Measurements from ENCODE around the gene TNRC18.
"Not testable (repeated sequence)": the region's sequence is repeated elsewhere in the genome, so short reads cannot be mapped to it uniquely, and the experiment has no call there.

The TNRC18 gene

DNA sequence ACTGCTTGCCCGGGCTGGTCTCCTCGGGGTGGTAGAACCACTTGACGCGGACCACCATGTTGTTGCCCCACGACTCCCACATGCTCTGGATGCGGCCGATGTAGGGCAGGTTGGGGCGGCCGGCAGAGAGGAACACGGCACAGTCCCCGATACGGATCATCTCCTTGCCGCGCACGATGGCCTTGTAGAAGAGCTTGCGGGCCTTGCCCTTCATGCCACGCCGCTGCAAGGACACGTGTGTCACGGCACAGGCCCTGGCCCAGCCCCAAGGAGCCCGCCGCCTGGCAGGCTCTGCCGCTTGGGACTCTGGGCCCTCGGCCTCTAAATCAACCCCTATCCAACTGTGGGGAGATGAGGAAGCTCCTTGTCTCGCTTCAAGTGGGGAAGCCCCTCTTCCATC, 114.5 kb downstream of the TNRC18 start:
- H3K4me3 ChIP-seq (ENCODE audit: low read depth, low read length): no peak overlapping the region
- no peak for DNase-seq (ENCODE audit: low read depth)
- TF ChIP-seq, protein P1, sequence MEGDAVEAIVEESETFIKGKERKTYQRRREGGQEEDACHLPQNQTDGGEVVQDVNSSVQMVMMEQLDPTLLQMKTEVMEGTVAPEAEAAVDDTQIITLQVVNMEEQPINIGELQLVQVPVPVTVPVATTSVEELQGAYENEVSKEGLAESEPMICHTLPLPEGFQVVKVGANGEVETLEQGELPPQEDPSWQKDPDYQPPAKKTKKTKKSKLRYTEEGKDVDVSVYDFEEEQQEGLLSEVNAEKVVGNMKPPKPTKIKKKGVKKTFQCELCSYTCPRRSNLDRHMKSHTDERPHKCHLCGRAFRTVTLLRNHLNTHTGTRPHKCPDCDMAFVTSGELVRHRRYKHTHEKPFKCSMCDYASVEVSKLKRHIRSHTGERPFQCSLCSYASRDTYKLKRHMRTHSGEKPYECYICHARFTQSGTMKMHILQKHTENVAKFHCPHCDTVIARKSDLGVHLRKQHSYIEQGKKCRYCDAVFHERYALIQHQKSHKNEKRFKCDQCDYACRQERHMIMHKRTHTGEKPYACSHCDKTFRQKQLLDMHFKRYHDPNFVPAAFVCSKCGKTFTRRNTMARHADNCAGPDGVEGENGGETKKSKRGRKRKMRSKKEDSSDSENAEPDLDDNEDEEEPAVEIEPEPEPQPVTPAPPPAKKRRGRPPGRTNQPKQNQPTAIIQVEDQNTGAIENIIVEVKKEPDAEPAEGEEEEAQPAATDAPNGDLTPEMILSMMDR (IDR thresholded peaks at IDR 0.05; ENCODE audit: insufficient read depth, low read depth, low read length, missing control alignments): no peak

DNA sequence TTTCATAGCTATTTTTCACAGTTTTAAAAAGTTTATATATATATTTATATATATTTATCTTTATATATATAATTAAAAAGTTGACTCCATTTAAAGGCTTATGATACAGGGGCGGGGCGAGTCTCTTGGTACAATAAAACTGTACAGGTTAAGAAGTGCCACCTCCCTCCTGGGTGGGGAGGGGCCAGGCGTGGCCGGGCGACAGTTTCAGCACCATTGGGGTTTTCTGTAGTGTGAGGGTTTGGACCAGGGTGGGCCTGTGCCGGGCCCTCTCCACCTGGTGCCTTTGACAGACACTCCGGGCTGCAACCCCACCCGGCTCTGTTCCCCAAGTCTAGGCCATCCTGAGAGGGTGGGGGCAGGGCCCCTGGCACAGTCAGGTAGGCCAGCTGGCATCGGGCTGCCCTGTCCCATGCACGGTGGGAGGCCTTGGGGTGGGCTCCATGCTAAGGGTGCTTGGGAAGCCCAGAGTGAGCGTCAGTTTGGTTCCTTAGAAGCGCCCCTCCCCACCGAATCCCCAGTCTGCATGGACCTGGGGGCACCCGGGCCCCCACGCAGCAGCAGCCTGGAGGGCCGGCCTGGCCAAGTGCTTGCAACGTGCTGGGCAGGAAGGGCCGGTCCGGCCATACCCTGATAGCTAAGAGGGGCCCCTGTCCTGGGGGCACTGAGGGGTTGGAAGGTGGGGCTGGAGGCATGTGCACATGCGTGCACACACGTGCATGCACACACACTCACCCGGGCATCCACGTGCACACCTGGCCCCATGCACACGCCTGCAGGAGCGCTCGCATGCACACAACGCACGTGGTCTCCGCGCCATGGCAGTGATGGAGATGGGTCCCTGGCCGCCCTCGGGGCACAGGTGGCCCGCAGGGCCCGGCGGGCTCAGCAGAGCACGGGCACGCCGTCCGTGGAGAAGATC, 116.2 kb downstream of the TNRC18 start:
- H3K4me3 ChIP-seq (ENCODE audit: low read depth, low read length): not testable (repeated sequence)

DNA sequence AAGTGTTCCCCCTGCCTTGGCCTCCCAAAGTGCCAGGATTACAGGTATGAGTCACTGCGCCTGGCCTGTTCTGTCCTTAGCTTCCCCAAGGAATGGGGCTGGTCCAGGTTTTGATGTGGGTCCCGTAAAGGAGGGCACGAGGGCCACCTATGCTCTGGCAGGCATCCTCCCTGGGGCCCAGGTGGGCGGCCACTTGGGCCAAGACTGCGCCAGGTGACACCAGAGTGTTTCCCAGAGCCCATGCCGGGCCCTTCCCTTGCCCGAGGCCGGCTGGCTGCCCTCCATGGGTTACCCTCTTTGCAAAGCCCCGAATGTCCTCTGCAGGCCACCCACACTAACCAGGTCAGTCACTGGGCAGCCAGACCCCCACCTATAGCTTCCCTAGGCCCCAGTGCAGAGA, 118.6 kb downstream of the TNRC18 start:
- not testable (repeated sequence) for H3K4me3 ChIP-seq (ENCODE audit: low read depth, low read length); DNase-seq (ENCODE audit: low read depth)

More for the DNA sequence above, 116.2 kb downstream of the TNRC18 start:
- DNase-seq (ENCODE audit: low read depth): not testable (repeated sequence)

DNA sequence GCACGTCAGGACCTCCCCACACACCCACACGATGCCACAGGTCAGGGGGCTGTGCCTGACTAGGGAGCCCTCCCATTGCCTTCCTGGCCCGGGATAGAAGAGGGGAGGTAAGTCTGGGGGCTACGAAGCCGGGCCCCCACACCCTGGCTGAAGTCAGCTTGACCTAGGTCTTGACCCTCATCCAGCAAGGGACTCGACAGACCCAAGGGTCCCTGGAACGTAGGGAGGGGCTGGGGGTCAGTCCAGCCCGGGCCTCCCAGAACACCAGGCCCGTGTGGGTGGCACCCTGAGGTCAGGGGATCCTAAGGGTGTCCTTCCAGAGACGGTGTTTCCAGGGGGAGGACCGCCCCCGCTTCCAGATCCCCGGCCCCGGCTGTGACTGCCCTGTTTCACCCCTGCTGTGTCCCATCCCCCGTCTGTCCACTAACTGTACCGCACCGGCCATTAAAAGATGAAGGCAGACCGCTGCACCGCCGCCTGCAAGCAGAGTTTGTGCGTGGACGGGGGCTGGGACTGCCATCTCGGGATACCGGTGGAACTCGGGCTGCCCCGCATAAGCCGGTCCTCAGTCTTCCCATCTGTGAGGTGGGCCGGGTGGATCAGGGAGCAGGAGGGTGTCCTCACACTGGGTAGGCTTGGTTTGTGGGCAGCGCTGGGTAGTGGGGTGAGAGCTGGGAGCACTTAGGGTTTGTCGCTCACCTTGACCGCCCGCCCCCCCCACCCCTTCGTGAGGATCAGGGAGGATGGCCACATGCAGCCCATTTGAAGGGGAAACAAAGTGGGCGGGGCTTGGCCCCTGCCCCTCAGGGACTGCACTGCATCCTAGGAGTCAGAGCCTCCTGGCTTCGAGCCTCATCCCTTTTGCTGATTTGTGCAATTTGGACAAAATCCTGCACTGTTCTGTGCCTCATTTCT, 119.8 kb downstream of the TNRC18 start:
- H3K4me3 ChIP-seq (ENCODE audit: low read depth, low read length): no peak overlapping the region
- DNase-seq (ENCODE audit: low read depth): no peak
- TF ChIP-seq, protein P1 (IDR thresholded peaks at IDR 0.05; ENCODE audit: insufficient read depth, low read depth, low read length, missing control alignments): no peak

DNA sequence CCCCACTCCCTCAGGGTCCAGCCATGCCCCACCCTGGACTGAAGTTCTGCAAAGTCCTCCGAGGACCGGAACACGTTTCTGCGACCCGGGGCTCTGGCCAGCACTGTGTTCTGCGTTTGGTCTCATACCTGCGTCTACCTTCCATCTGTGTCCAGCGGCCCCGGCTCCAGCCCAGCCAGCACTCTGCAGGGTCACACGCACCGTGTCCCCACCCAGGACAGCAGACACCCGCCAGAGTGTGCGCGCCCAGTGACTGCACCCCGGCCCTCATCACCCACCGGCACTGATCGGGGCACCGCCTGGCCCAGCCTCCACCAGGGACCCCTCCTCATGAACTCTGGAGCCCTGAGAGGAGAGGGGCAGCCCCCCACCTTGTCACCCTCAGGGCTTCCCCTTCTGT, 120.6 kb downstream of the TNRC18 start:
- TF ChIP-seq, protein P1 (IDR thresholded peaks at IDR 0.05; ENCODE audit: insufficient read depth, low read depth, low read length, missing control alignments): no peak

DNA sequence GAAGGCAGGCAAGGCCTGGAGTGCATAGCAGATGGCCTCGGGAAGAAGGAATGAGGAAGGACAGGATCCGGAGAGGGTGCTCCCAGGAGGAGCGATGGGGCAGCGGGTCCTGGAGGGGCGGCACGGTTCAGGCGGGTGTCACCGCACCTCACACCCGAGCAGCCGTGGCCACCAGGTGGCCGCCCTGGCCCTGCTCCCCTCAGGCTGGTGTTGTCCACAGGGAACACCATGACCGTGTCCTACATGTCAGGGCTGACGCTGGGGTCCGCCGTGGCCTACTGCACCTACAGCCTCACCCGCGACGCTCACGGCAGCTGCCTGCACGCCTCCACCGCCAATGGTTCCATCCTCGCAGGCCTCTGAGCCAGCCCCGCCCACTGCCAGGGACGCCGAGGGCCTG, 121.1 kb downstream of the TNRC18 start:
- TF ChIP-seq, protein P1 (IDR thresholded peaks at IDR 0.05; ENCODE audit: insufficient read depth, low read depth, low read length, missing control alignments): no peak
- no peak for DNase-seq (ENCODE audit: low read depth)
- H3K4me3 ChIP-seq (ENCODE audit: low read depth, low read length): no peak overlapping the region

More for the DNA sequence above, 120.6 kb downstream of the TNRC18 start:
- no peak for DNase-seq (ENCODE audit: low read depth)
- H3K4me3 ChIP-seq (ENCODE audit: low read depth, low read length): no peak overlapping the region

DNA sequence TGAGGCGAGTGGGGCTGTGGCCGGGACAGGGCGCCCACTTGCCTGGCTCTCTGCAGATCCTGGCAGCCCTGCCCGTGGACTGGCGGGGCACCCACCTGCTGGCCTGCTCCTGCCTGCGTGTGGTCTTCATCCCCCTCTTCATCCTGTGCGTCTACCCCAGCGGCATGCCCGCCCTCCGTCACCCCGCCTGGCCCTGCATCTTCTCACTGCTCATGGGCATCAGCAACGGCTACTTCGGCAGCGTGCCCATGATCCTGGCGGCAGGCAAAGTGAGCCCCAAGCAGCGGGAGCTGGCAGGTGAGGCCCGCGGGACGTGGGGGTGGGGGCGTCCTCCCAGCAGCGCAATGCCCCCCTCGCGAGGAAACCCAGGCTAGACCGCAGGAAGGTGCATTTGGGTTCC, 123.3 kb downstream of the TNRC18 start:
- H3K4me3 ChIP-seq (ENCODE audit: low read depth, low read length): no peak overlapping the region
- DNase-seq (ENCODE audit: low read depth): no peak
- TF ChIP-seq, protein P1 (IDR thresholded peaks at IDR 0.05; ENCODE audit: insufficient read depth, low read depth, low read length, missing control alignments): no peak
